NCI-H748 treated with DMSO at 0.1 percent for 48 hours (cell line): Measurements from ENCODE around the gene DHFR.
"Not testable (repeated sequence)": the region's sequence is repeated elsewhere in the genome, so short reads cannot be mapped to it uniquely, and the experiment has no call there.

ENCODE experiments used
- DNase-seq: peaks from one replicate; lab custom pipeline; 2025; lab: John Stamatoyannopoulos, UW

DHFR gene

GRCh38 chr5:80654391-80655230 is at the start of gene DHFR, which contains the start of gene MSH3:
Gene DHFR, minus strand, starts transcription at chr5:80654983. Its CDS starts 494 bp downstream, at chr5:80654489.
Gene MSH3, plus strand, starts transcription at chr5:80654652. Its CDS starts 76 bp downstream, at chr5:80654728.
- peak; percentile 92 for DNase-seq

GRCh38 chr5:80704221-80704620 is 49.4 kb upstream of the DHFR start:
- DNase-seq, result no peak

GRCh38 chr5:80703747-80704146 is 49.0 kb upstream of the DHFR start:
- no peak for DNase-seq

- DNase-seq, result no peak
Observed at GRCh38 chr5:80703291-80703690, 48.5 kb upstream of the DHFR start.

GRCh38 chr5:80701597-80701996 is 46.8 kb upstream of the DHFR start:
- DNase-seq, result no peak

- no peak for DNase-seq
Observed at GRCh38 chr5:80698369-80698768, 43.6 kb upstream of the DHFR start.

GRCh38 chr5:80697100-80697499 is 42.3 kb upstream of the DHFR start:
- no peak for DNase-seq

GRCh38 chr5:80696450-80696849 is 41.7 kb upstream of the DHFR start:
- DNase-seq, result no peak

- no peak for DNase-seq
Observed at GRCh38 chr5:80695666-80696065, 40.9 kb upstream of the DHFR start.

- no peak for DNase-seq
Observed at GRCh38 chr5:80689627-80690026, 34.8 kb upstream of the DHFR start.

- DNase-seq, result no peak
Observed at GRCh38 chr5:80688648-80689420, 34.1 kb upstream of the DHFR start.

- no peak for DNase-seq
Observed at GRCh38 chr5:80686757-80687156, 32.0 kb upstream of the DHFR start.

- DNase-seq, result no peak
Observed at GRCh38 chr5:80676706-80677105, 21.9 kb upstream of the DHFR start.

- peak; percentile 37 for DNase-seq
Observed at GRCh38 chr5:80672140-80672736, 17.5 kb upstream of the DHFR start.

- DNase-seq, result no peak
Observed at GRCh38 chr5:80668016-80668969, 13.5 kb upstream of the DHFR start.

GRCh38 chr5:80667384-80667783 is 12.6 kb upstream of the DHFR start:
- DNase-seq, result no peak

- DNase-seq, result no peak
Observed at GRCh38 chr5:80665057-80665456, 10.3 kb upstream of the DHFR start.

GRCh38 chr5:80662108-80662507 is 7.3 kb upstream of the DHFR start:
- DNase-seq, result no peak

- DNase-seq, result not testable (repeated sequence)
Observed at GRCh38 chr5:80660661-80661060, 5.9 kb upstream of the DHFR start.

GRCh38 chr5:80659106-80659505 is 4.3 kb upstream of the DHFR start:
- DNase-seq, result no peak

- no peak for DNase-seq
Observed at GRCh38 chr5:80656425-80656824, 1.6 kb upstream of the DHFR start.
